ENCODE data around the gene UBN2. TPM values are rescaled to one million over a fixed set of nuclear protein-coding genes. Genes with fewer than 3 reads are reported as not detected.

Gene UBN2
- polyA plus RNA-seq, 1 donor (not counting 4 experiments of a cell fraction or from before 2014, with no cell fraction given) = 3.0 TPM

GRCh38 chr7:139252451-139252850 lies 21.4 kb downstream of the UBN2 start:
- dilution Hi-C loops (cut with MboI; ENCODE audit: extremely low pct_ligation_motif_present, low sequenced_read_pairs) = no loop called here
- H3K27me3 ChIP-seq (ENCODE audit: control insufficient read depth, extremely low read depth, insufficient read depth, low read length) = no peaks in the 10 kb centered on the region
- no peak for TF ChIP-seq CTCF (optimal IDR thresholded peaks at IDR 0.05 in 1 of 3, IDR thresholded peaks at IDR 0.05 in 1 of 3, conservative IDR thresholded peaks at IDR 0.05 in 1 of 3; ENCODE audit: extremely low read depth in 1 of 3, insufficient read depth in 2 of 3, low read length in 3 of 3)
- TF ChIP-seq EZH2 (IDR thresholded peaks at IDR 0.05; ENCODE audit: low read length) = no peak
- H3K9me1 ChIP-seq (ENCODE audit: control insufficient read depth, extremely low read depth, insufficient read depth, low read length) = no peaks in the 10 kb centered on the region
- H3K9ac ChIP-seq (ENCODE audit: control insufficient read depth, extremely low read depth, insufficient read depth, low read length) = no peak overlapping the region
- no peaks in the 10 kb centered on the region for H3K4me1 ChIP-seq (ENCODE audit: control insufficient read depth, extremely low read depth, insufficient read depth, low read length)
- H3K79me2 ChIP-seq (ENCODE audit: control insufficient read depth, insufficient read depth, low read length) = no peaks in the 10 kb centered on the region
- FAIRE-seq = no peak
- peaks cover 5 to 6% of the 10 kb centered on the region in 2 experiments for H3K36me3 ChIP-seq (ENCODE audit: control insufficient read depth in 2 of 2, extremely low read depth in 1 of 2, insufficient read depth in 2 of 2, low read length in 2 of 2)
- H3K4me2 ChIP-seq (ENCODE audit: control insufficient read depth, extremely low read depth, insufficient read depth, low read depth, low read length) = no peak overlapping the region
- no peak overlapping the region for H2AFZ ChIP-seq (ENCODE audit: control insufficient read depth, low read length)
- H3K4me3 ChIP-seq (ENCODE audit: control insufficient read depth in 2 of 3, extremely low read depth in 1 of 3, insufficient read depth in 2 of 3, low read depth in 1 of 3, low read length in 3 of 3) = no peak overlapping the region
- no peak overlapping the region for H3K27ac ChIP-seq (ENCODE audit: control insufficient read depth, insufficient read depth, low read length)
- H4K20me1 ChIP-seq (ENCODE audit: control insufficient read depth, extremely low read depth, insufficient read depth, low read length) = no peaks in the 10 kb centered on the region
- DNase-seq (ENCODE audit: low read depth, low spot score) = no peak
- no peaks in the 10 kb centered on the region for H3K9me3 ChIP-seq (ENCODE audit: control insufficient read depth, low read depth, low read length)

- FAIRE-seq (no peak), DNase-seq (ENCODE audit: low read depth, low spot score) (no peak)
- TF ChIP-seq CTCF (optimal IDR thresholded peaks at IDR 0.05 in 1 of 3, IDR thresholded peaks at IDR 0.05 in 1 of 3, conservative IDR thresholded peaks at IDR 0.05 in 1 of 3; ENCODE audit: extremely low read depth in 1 of 3, insufficient read depth in 2 of 3, low read length in 3 of 3) (no peak), EZH2 (IDR thresholded peaks at IDR 0.05; ENCODE audit: low read length) (no peak)
- Histone ChIP-seq H3K9me3 (ENCODE audit: control insufficient read depth, low read depth, low read length) (no peaks in the 10 kb centered on the region), H3K27ac (ENCODE audit: control insufficient read depth, insufficient read depth, low read length) (no peak overlapping the region), H3K4me2 (ENCODE audit: control insufficient read depth, extremely low read depth, insufficient read depth, low read depth, low read length) (no peak overlapping the region), H3K4me3 (ENCODE audit: control insufficient read depth in 2 of 3, extremely low read depth in 1 of 3, insufficient read depth in 2 of 3, low read depth in 1 of 3, low read length in 3 of 3) (no peak overlapping the region), H3K9me1 (ENCODE audit: control insufficient read depth, extremely low read depth, insufficient read depth, low read length) (no peaks in the 10 kb centered on the region), H4K20me1 (ENCODE audit: control insufficient read depth, extremely low read depth, insufficient read depth, low read length) (no peaks in the 10 kb centered on the region), H3K9ac (ENCODE audit: control insufficient read depth, extremely low read depth, insufficient read depth, low read length) (no peak overlapping the region), H3K79me2 (ENCODE audit: control insufficient read depth, insufficient read depth, low read length) (no peaks in the 10 kb centered on the region), H3K36me3 (ENCODE audit: control insufficient read depth in 2 of 2, extremely low read depth in 1 of 2, insufficient read depth in 2 of 2, low read length in 2 of 2) (peaks cover 5 to 6% of the 10 kb centered on the region in 2 experiments), H2AFZ (ENCODE audit: control insufficient read depth, low read length) (no peak overlapping the region), H3K27me3 (ENCODE audit: control insufficient read depth, extremely low read depth, insufficient read depth, low read length) (no peaks in the 10 kb centered on the region), H3K4me1 (ENCODE audit: control insufficient read depth, extremely low read depth, insufficient read depth, low read length) (no peaks in the 10 kb centered on the region)
- dilution Hi-C loops (cut with MboI; ENCODE audit: extremely low pct_ligation_motif_present, low sequenced_read_pairs) = no loop called here
Measured at GRCh38 chr7:139254281-139254680, 23.2 kb downstream of the UBN2 start.

Data from keratinocyte (primary cell).